GM10248 (cell line): ENCODE results near the gene PIGV.

Experiments used
- CTCF ChIA-PET: fragments of 300-600 bp; sonication (Branson Sonifier 250); formaldehyde crosslinking; extraction: SDS; loops from one replicate; lab custom pipeline; 2021; ENCODE audit warnings: antibody characterized with exemption; lab: Yijun Ruan, JAX
- POLR2A ChIA-PET: fragments of 350-650 bp; sonication (Branson Sonifier 250); formaldehyde crosslinking; extraction: SDS; loops from one replicate; lab custom pipeline; 2020; ENCODE audit warnings: antibody characterized with exemption; lab: Yijun Ruan, JAX
- DNase-seq: peaks from one replicate; pipeline ENCODE4 v3.0.0; 2012; ENCODE audit errors: extremely low spot score
- CTCF ChIP-seq: IDR thresholded peaks from 2 replicates; pipeline ENCODE4 v1.5.1; 2012; ENCODE audit warnings: mild to moderate bottlenecking, low read depth; ENCODE audit errors: extremely low read depth, missing control alignments, control extremely low read depth

The PIGV gene

GRCh38 chr1:26779098-26779668 lies 8.6 kb upstream of the PIGV start:
- ChIA-PET CTCF (interaction anchor here (0.7 to 4.2 kb wide), 11 partner anchors 8 to 279 kb away, joined by 3 to 28 read pairs (median 6); partner anchors contain the start of gene PIGV), POLR2A (interaction anchor here (0.5 kb wide), 1 partner anchor 333 kb away, joined by 4 read pairs; no protein-coding TSS in a partner anchor)
- no peak for DNase-seq
- no peak for TF ChIP-seq CTCF

- POLR2A ChIA-PET, result no interaction called here
- CTCF ChIA-PET, result interaction anchor here (1.1 to 4.2 kb wide), 3 partner anchors 7 to 179 kb away, joined by 3 to 28 read pairs (median 11); partner anchors contain the start of gene PIGV
- no peak for DNase-seq
- TF ChIP-seq CTCF, result no peak
Observed at GRCh38 chr1:26780344-26780957, 7.3 kb upstream of the PIGV start.

GRCh38 chr1:26781206-26781825 lies 6.4 kb upstream of the PIGV start:
- DNase-seq, result no peak
- POLR2A ChIA-PET, result no interaction called here
- TF ChIP-seq CTCF, result no peak
- CTCF ChIA-PET, result interaction anchor here (0.8 to 2.9 kb wide), 5 partner anchors 9 to 179 kb away, joined by 3 to 11 read pairs (median 3); no protein-coding TSS in a partner anchor

GRCh38 chr1:26782521-26783212 lies 5.1 kb upstream of the PIGV start:
- DNase-seq, result no peak
- no peak for TF ChIP-seq CTCF
- ChIA-PET CTCF (interaction anchor here (1.1 to 9.7 kb wide), 3 partner anchors 96 to 181 kb away, joined by 3 to 257 read pairs (median 5); no protein-coding TSS in a partner anchor), POLR2A (no interaction called here)

GRCh38 chr1:26783646-26784022 lies 4.1 kb upstream of the PIGV start:
- no peak for DNase-seq
- no peak for TF ChIP-seq CTCF
- ChIA-PET CTCF (interaction anchor here (0.7 to 9.7 kb wide), 4 partner anchors 16 to 246 kb away, joined by 3 to 257 read pairs (median 3); no protein-coding TSS in a partner anchor), POLR2A (no interaction called here)
